Ovary (tissue), 9 donors: Measurements from ENCODE around the gene ST3GAL5. TPM values are rescaled to one million over a fixed set of nuclear protein-coding genes. Genes with fewer than 3 reads are reported as not detected.

Experiments used
- DNase-seq, 5 donors: peaks; one replicate each; pipeline ENCODE4 v3.0.0-alpha.2; 2019 to 2020
- H3K27ac ChIP-seq, 2 donors: fragments of 200-600 bp; one replicate each; pipeline versions ENCODE4 v1.5.1 to v1.8.0; 2019 to 2022
- H3K27me3 ChIP-seq: fragments of 200-600 bp; one replicate; pipeline ENCODE4 v1.8.0; 2022
- H3K36me3 ChIP-seq: fragments of 200-600 bp; sonication (generic); one replicate; pipeline ENCODE4 v1.5.1; 2019
- H3K4me1 ChIP-seq: one replicate; pipeline ENCODE4 v1.8.1; 2013; ENCODE audit warnings: mild to moderate bottlenecking, moderate library complexity; ENCODE audit not compliant: insufficient read depth
- H3K4me3 ChIP-seq: fragments of 200-600 bp; sonication (generic); one replicate; pipeline ENCODE4 v1.5.1; 2017
- H3K9me3 ChIP-seq, 2 donors: fragments of 200-600 bp in 1 of 2; sonication (generic) in 1 of 2; one replicate each; pipeline versions ENCODE4 v1.5.1 to v1.8.1; 2013 to 2019; ENCODE audit warnings: mild to moderate bottlenecking in 1 of 2, moderate library complexity in 1 of 2
- CTCF ChIP-seq, 3 donors: fragments of 450-650 bp in 2 of 3; fragments of 200-600 bp in 1 of 3; IDR thresholded peaks; one replicate each; pipeline versions ENCODE4 v1.5.1 to v1.8.0; 2016 to 2022; ENCODE audit warnings: antibody characterized with exemption in 3 of 3, mild to moderate bottlenecking in 1 of 3
- EP300 ChIP-seq: sonication (generic); formaldehyde crosslinking; IDR thresholded peaks from one replicate; pipeline ENCODE4 v1.6.1; 2017; ENCODE audit warnings: antibody characterized with exemption
- POLR2A ChIP-seq: fragments of 450-650 bp; IDR thresholded peaks from one replicate; pipeline ENCODE4 v1.6.1; 2017; ENCODE audit warnings: antibody characterized with exemption, mild to moderate bottlenecking, moderate library complexity
- WGBS, 3 donors: extraction: QIAGEN DNeasy Blood & Tissue Kit in 1 of 3; methylation state at CpG; one replicate each; pipeline versions ENCODE4 v1.1.5 to v1.1.7; 2013 to 2017; 5-methylcytosine and 5-hydroxymethylcytosine counted together
- intact Hi-C, 4 donors: fragments of 100-400 bp; cut with DNase I; formaldehyde crosslinking; loops; one replicate each; pipeline versions ENCODE4 v1.11.0 to v1.15.1; 2022 to 2023
- polyA plus RNA-seq, 2 donors: library from polyadenylated mRNA; stranded (reverse); fragments of 200-250 nt in 1 of 2; fragments of 350-450 nt in 1 of 2; fragmentation: Illumina TruSeq in 1 of 2; extraction: RNeasy Lipid Tissue Mini Kit (QIAGEN cat#74804) in 1 of 2; gene quantifications; one replicate each; pipeline ENCODE4 v1.2.3, GENCODE V29; 2013 to 2014
- total RNA-seq, 7 donors: library from RNA; depleted of rRNA in 2 of 7; stranded (reverse); fragments of >200 nt in 2 of 7; fragmentation: NEBNext Ultra II Directional in 3 of 7; extraction: Animal tissue kit (Norgen Biotek cat#: 25700) in 3 of 7; gene quantifications; one replicate each; pipeline versions ENCODE4 v1.1.0 to v1.2.4, GENCODE V29; 2016 to 2023
- donor health status: DM: no; HTN: no; CAD: no; lungs with moderate emphysema.
- donor health status: DM: no; HTN: no; CAD: no.
- donor health status: Bipolar disorder and iron deficiency.
- donor health status: DM: yes; HTN: yes; CAD: no.
- donor health status: DM: no; HTN: no; CAD: no.
- donor health status: DM: yes; HTN: yes; CAD: no.

The ST3GAL5 gene
- total and polyA plus RNA-seq, 9 donors: 11.6 to 52.7 (median 22.2) TPM

GRCh38 chr2:85893428-85894258 is 4.9 kb upstream of the ST3GAL5 start:
- Histone ChIP-seq H3K4me1 (peaks cover 3% of the 10 kb centered on the region), H3K9me3 (no peaks in the 10 kb centered on the region), H3K27me3 (no peaks in the 10 kb centered on the region), H3K27ac (no peak overlapping the region), H3K4me3 (no peak overlapping the region), H3K36me3 (no peaks in the 10 kb centered on the region)
- DNase-seq: no peak
- intact Hi-C loops: no loop called here
- 49 to 51% (median 50%) methylated on average over 9 of the region's 9 CpGs for WGBS, 3 donors
- TF ChIP-seq EP300: no peak
- no peak for TF ChIP-seq CTCF (IDR thresholded peaks at IDR 0.05)
- TF ChIP-seq POLR2A: no peak

GRCh38 chr2:85892216-85892944 is 3.6 kb upstream of the ST3GAL5 start:
- Histone ChIP-seq H3K36me3 (no peaks in the 10 kb centered on the region), H3K27ac (no peak overlapping the region), H3K27me3 (no peaks in the 10 kb centered on the region), H3K4me1 (peaks cover 3% of the 10 kb centered on the region), H3K4me3 (no peak overlapping the region), H3K9me3 (no peaks in the 10 kb centered on the region)
- TF ChIP-seq POLR2A (no peak), CTCF (IDR thresholded peaks at IDR 0.05) (no peak), EP300 (no peak)
- 93 to 95% (median 95%) methylated on average over 5 of the region's 5 CpGs for WGBS, 3 donors
- DNase-seq: no peak
- intact Hi-C loops: no loop called here

GRCh38 chr2:85890522-85891176 is 1.9 kb upstream of the ST3GAL5 start:
- peaks cover 8% of the 10 kb centered on the region for H3K4me1 ChIP-seq
- H3K27ac ChIP-seq: no peak overlapping the region
- no peaks in the 10 kb centered on the region for H3K36me3 ChIP-seq
- no peak for DNase-seq
- no peaks in the 10 kb centered on the region for H3K27me3 ChIP-seq
- TF ChIP-seq EP300: no peak
- no peak for TF ChIP-seq CTCF (IDR thresholded peaks at IDR 0.05)
- TF ChIP-seq POLR2A: no peak
- intact Hi-C loops: no loop called here
- no peaks in the 10 kb centered on the region for H3K9me3 ChIP-seq
- WGBS, 3 donors: 85 to 93% (median 85%) methylated on average over 5 of the region's 5 CpGs
- no peak overlapping the region for H3K4me3 ChIP-seq

DNA sequence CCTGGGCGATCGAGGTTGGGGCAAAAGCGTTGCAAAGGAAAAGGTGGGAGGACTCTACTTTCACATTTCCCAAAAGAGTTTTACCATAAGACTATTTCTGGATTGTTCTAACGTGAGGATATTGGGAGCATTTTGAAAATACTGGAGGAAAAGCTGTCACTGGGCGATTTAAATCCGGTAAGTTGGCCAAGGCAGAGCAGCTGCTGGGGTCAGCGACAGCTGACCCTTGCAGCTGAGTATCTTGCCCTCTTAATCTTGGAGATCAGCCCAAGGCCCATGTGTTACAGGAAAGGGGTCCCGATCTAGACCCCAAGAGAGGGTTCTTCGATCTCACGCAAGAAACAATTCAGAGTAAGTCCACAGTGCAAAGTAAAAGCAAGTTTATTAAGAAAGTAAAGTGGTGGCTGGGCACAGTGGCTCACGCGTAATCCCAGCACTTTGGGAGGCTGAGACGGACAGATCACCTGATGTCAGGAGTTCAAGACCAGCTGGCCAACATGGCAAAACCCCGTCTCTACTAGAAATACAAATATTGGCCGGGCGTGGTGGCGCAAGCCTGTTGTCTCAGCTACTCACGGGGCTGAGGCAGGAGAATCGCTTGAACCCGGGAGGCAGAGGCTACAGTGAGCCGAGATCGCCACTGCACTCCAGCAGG is 964 bp upstream of the ST3GAL5 start:
- Histone ChIP-seq H3K27me3 (no peaks in the 10 kb centered on the region), H3K4me3 (peak overlapping the region; percentile 86), H3K36me3 (no peaks in the 10 kb centered on the region), H3K4me1 (peaks cover 8% of the 10 kb centered on the region), H3K27ac (peak overlapping the region; percentile 84 to 88), H3K9me3 (no peaks in the 10 kb centered on the region)
- TF ChIP-seq CTCF (IDR thresholded peaks at IDR 0.05) (no peak), EP300 (no peak), POLR2A (no peak)
- peak in 3 of 5 donors; percentile 32 to 41 (median 36) for DNase-seq
- 13 to 25% (median 16%) methylated on average over 22 of the region's 22 CpGs for WGBS, 3 donors
- intact Hi-C loops: loop anchor here in 3 of 4 donors (5.0 to 10.0 kb wide), 6 partner anchors 62 to 562 kb away; partner anchors contain the start of gene TGOLN2 (in 1 of the 3)
